CD14-positive monocyte (primary cell): ENCODE results near the gene RBMS3. TPM values are rescaled to one million over a fixed set of nuclear protein-coding genes. Genes with fewer than 3 reads are reported as not detected.

Experiments used
- DNase-seq, 3 donors: peaks; one replicate each; pipeline ENCODE4 v3.0.0-alpha.2; 2011 to 2022
- H2AFZ ChIP-seq: 2 replicates; pipeline ENCODE4 v1.6.0; 2012; ENCODE audit warnings: mild to moderate bottlenecking, low read depth, low read length, inconsistent platforms; ENCODE audit not compliant: insufficient read depth, poor library complexity, severe bottlenecking
- H3K27ac ChIP-seq, 2 donors: 1 replicate in 1 of 2; 2 replicates in 1 of 2; pipeline ENCODE4 v1.5.1; 2012 to 2013; ENCODE audit warnings: low read length in 2 of 2, control low read depth in 1 of 2, inconsistent platforms in 1 of 2, low read depth in 1 of 2, mild to moderate bottlenecking in 1 of 2
- H3K27me3 ChIP-seq, 2 donors: one replicate each; pipeline versions ENCODE4 v1.6.0 to v1.6.1; 2011 to 2013; ENCODE audit warnings: low read length in 2 of 2; ENCODE audit not compliant: control insufficient read depth in 2 of 2, insufficient read depth in 2 of 2
- H3K36me3 ChIP-seq, 2 donors: replicated peaks in 1 of 2; 1 replicate in 1 of 2; 2 replicates in 1 of 2; pipeline versions ENCODE4 v1.5.1 to v1.6.1; 2012 to 2013; ENCODE audit warnings: low read length in 2 of 2, control low read depth in 1 of 2, inconsistent platforms in 1 of 2, mild to moderate bottlenecking in 1 of 2; ENCODE audit not compliant: insufficient read depth in 2 of 2, control insufficient read depth in 1 of 2
- H3K4me1 ChIP-seq, 2 donors: 1 replicate in 1 of 2; 2 replicates in 1 of 2; pipeline versions ENCODE4 v1.5.1 to v1.6.1; 2012 to 2013; ENCODE audit warnings: low read length in 2 of 2, control low read depth in 1 of 2, inconsistent platforms in 1 of 2, mild to moderate bottlenecking in 1 of 2, moderate library complexity in 1 of 2; ENCODE audit not compliant: insufficient read depth in 2 of 2, control insufficient read depth in 1 of 2
- H3K4me2 ChIP-seq: replicated peaks from 2 replicates; pipeline ENCODE3; 2012; ENCODE audit warnings: low read length, moderate library complexity, mild to moderate bottlenecking; ENCODE audit not compliant: poor library complexity, severe bottlenecking; ENCODE audit errors: extremely low read depth
- H3K4me3 ChIP-seq, 3 experiments: fragments of 200-600 bp in 1 of 3; sonication (generic) in 1 of 3; replicated peaks in 1 of 3; 1 replicate in 2 of 3; 2 replicates in 1 of 3; pipeline ENCODE4 v1.5.1; 2011 to 2013; ENCODE audit warnings: low read length in 3 of 3, mild to moderate bottlenecking in 3 of 3, control low read depth in 2 of 3, low read depth in 2 of 3, inconsistent platforms in 1 of 3, moderate library complexity in 1 of 3
- H3K79me2 ChIP-seq: 2 replicates; pipeline ENCODE4 v1.6.0; 2012; ENCODE audit warnings: mild to moderate bottlenecking, control low read depth, inconsistent platforms, low read length, moderate library complexity; ENCODE audit not compliant: insufficient read depth
- H3K9ac ChIP-seq: 2 replicates; pipeline ENCODE4 v1.6.0; 2017; ENCODE audit warnings: low read length, mild to moderate bottlenecking; ENCODE audit not compliant: insufficient read depth, poor library complexity, severe bottlenecking
- H3K9me3 ChIP-seq, 2 donors: replicated peaks in 1 of 2; 1 replicate in 1 of 2; 2 replicates in 1 of 2; pipeline versions ENCODE4 v1.5.1 to v1.6.1; 2012 to 2013; ENCODE audit warnings: low read length in 2 of 2, control low read depth in 1 of 2; ENCODE audit not compliant: control insufficient read depth in 1 of 2, insufficient read depth in 1 of 2
- H4K20me1 ChIP-seq: 2 replicates; pipeline ENCODE4 v1.6.0; 2012; ENCODE audit warnings: mild to moderate bottlenecking, low read length, control low read depth, moderate library complexity; ENCODE audit not compliant: insufficient read depth
- H3K27ac Mint-ChIP-seq, 7 donors: one replicate each; pipeline ENCODE4 v1.8.0; 2020; ENCODE audit warnings: mild to moderate bottlenecking in 7 of 7, mixed read lengths in 7 of 7, moderate library complexity in 6 of 7, inconsistent platforms in 2 of 7
- H3K27me3 Mint-ChIP-seq, 3 donors: one replicate each; pipeline ENCODE4 v1.8.0; 2021 to 2022; ENCODE audit warnings: low read depth in 3 of 3, mild to moderate bottlenecking in 3 of 3, mixed read lengths in 3 of 3, moderate library complexity in 3 of 3, inconsistent platforms in 1 of 3
- H3K36me3 Mint-ChIP-seq, 2 donors: one replicate each; pipeline ENCODE4 v1.8.0; 2020; ENCODE audit warnings: mixed read lengths in 2 of 2, inconsistent platforms in 1 of 2, mild to moderate bottlenecking in 1 of 2
- H3K4me1 Mint-ChIP-seq: one replicate; pipeline ENCODE4 v1.8.0; 2020; ENCODE audit warnings: mild to moderate bottlenecking, mixed read lengths
- H3K4me3 Mint-ChIP-seq, 2 donors: one replicate each; pipeline ENCODE4 v1.8.0; 2020; ENCODE audit warnings: mild to moderate bottlenecking in 2 of 2, mixed read lengths in 2 of 2, moderate library complexity in 1 of 2
- H3K9me3 Mint-ChIP-seq, 7 donors: one replicate each; pipeline ENCODE4 v1.8.0; 2020 to 2022; ENCODE audit warnings: mixed read lengths in 7 of 7, mild to moderate bottlenecking in 6 of 7, moderate library complexity in 6 of 7, inconsistent platforms in 2 of 7
- CTCF ChIP-seq: fragments of 200-600 bp; IDR thresholded peaks from one replicate; pipeline ENCODE4 v1.8.0; 2022; ENCODE audit warnings: antibody characterized with exemption, mild to moderate bottlenecking
- WGBS: methylation state at CpG from one replicate; pipeline ENCODE4 v1.1.5; 2013; ENCODE audit warnings: missing lambda C conversion rate; ENCODE audit not compliant: insufficient coverage; 5-methylcytosine and 5-hydroxymethylcytosine counted together
- intact Hi-C, 2 donors: fragments of 100-400 bp; cut with micrococcal nuclease; formaldehyde crosslinking; loops; one replicate each; pipeline versions ENCODE4 v1.15.0 to v1.15.1; 2023
- polyA plus RNA-seq, 3 donors: library from polyadenylated mRNA; depleted of rRNA in 1 of 3; unstranded in 2 of 3; stranded (reverse) in 1 of 3; fragments of 300-500 nt in 2 of 3; fragments of >200 nt in 1 of 3; fragmentation: Illumina TruSeq in 2 of 3; gene quantifications; 1 replicate in 2 of 3; 2 replicates in 1 of 3; pipeline ENCODE4 v1.2.3, GENCODE V29; 2012 to 2021

The RBMS3 gene
- polyA plus RNA-seq, 3 donors: not detected

DNA sequence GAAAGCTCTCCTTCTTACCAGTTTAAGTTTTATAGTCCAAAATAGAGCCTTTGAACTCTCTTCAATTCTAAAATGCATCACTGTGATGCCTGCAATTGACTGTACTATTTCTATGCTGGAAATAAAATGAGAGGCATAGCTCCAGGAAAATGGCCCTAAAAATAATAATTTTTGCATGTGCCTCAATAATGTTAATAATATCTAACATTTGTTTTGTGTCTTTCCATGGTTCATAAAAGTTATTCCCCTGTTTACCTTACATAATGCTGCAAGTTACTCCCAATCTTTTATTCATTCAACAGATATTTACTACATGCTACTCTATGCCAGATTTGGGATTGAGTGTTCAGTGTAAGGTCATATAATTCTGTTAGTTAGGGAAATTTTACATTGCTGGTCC is 574.0 kb downstream of the RBMS3 start:
- TF ChIP-seq CTCF: no peak
- intact Hi-C loops: no loop called here
- Mint-ChIP-seq H3K4me1 (no peaks in the 10 kb centered on the region), H3K9me3 (peaks cover 0 to 6% (median 1%) of the 10 kb centered on the region in 7 donors), H3K4me3 (no peak overlapping the region), H3K27me3 (peaks cover 0 to 2% (median 1%) of the 10 kb centered on the region in 3 donors), H3K27ac (no peak overlapping the region), H3K36me3 (no peaks in the 10 kb centered on the region)
- Histone ChIP-seq H3K4me2 (no peak overlapping the region), H3K4me1 (no peaks in the 10 kb centered on the region), H3K36me3 (no peaks in the 10 kb centered on the region), H2AFZ (no peak overlapping the region), H3K79me2 (no peaks in the 10 kb centered on the region), H3K27ac (no peak overlapping the region), H4K20me1 (no peaks in the 10 kb centered on the region), H3K4me3 (no peak overlapping the region), H3K27me3 (no peaks in the 10 kb centered on the region), H3K9me3 (no peaks in the 10 kb centered on the region), H3K9ac (no peak overlapping the region)
- DNase-seq: no peak

GRCh38 chr3:29859726-29860270 is 578.9 kb downstream of the RBMS3 start:
- Histone ChIP-seq H3K4me3 (no peak overlapping the region), H3K9me3 (no peaks in the 10 kb centered on the region), H2AFZ (no peak overlapping the region), H3K4me1 (no peaks in the 10 kb centered on the region), H3K27me3 (no peaks in the 10 kb centered on the region), H3K27ac (no peak overlapping the region), H3K4me2 (no peak overlapping the region), H3K79me2 (no peaks in the 10 kb centered on the region), H3K9ac (no peak overlapping the region), H4K20me1 (no peaks in the 10 kb centered on the region), H3K36me3 (no peaks in the 10 kb centered on the region)
- Mint-ChIP-seq H3K27me3 (peaks cover 1 to 2% (median 1%) of the 10 kb centered on the region in 3 donors), H3K4me3 (no peak overlapping the region), H3K4me1 (no peaks in the 10 kb centered on the region), H3K36me3 (no peaks in the 10 kb centered on the region), H3K27ac (no peak overlapping the region), H3K9me3 (peaks cover 0 to 5% (median 0%) of the 10 kb centered on the region in 7 donors)
- no peak for DNase-seq
- no peak for TF ChIP-seq CTCF
- intact Hi-C loops: no loop called here
- no CpG with 5 or more reads among the region's 1 CpG for WGBS
